Natural killer cell (primary cell): ENCODE results near the gene LARGE1. TPM values are rescaled to one million over a fixed set of nuclear protein-coding genes. Genes with fewer than 3 reads are reported as not detected.

Source experiments
- ATAC-seq, 3 donors: fragments of 150-1000 bp in 2 of 3; fragments of 200-7000 bp in 1 of 3; cut with Tn5 transposase; 1 replicate in 1 of 3; 2 replicates in 2 of 3; pipeline ENCODE4 v1.10.0; 2021; ENCODE audit warnings: mild to moderate bottlenecking in 2 of 3, moderate library complexity in 2 of 3
- DNase-seq, 2 donors: peaks; one replicate each; pipeline versions ENCODE4 v3.0.0 to v3.0.0-alpha.2; 2013 to 2021; ENCODE audit warnings: mixed read lengths in 1 of 2
- H3K27ac ChIP-seq: one replicate; pipeline ENCODE4 v1.5.1; 2013; ENCODE audit warnings: mild to moderate bottlenecking, low read length
- H3K27me3 ChIP-seq: one replicate; pipeline ENCODE4 v1.6.1; 2013; ENCODE audit warnings: low read length; ENCODE audit not compliant: control insufficient read depth, insufficient read depth
- H3K36me3 ChIP-seq: one replicate; pipeline ENCODE4 v1.6.1; 2013; ENCODE audit warnings: low read length; ENCODE audit not compliant: control insufficient read depth, insufficient read depth
- H3K4me1 ChIP-seq: one replicate; pipeline ENCODE4 v1.6.1; 2013; ENCODE audit warnings: low read length; ENCODE audit not compliant: control insufficient read depth, insufficient read depth
- H3K4me3 ChIP-seq: one replicate; pipeline ENCODE4 v1.5.1; 2013; ENCODE audit warnings: low read length
- H3K9me3 ChIP-seq: one replicate; pipeline ENCODE4 v1.6.1; 2013; ENCODE audit warnings: low read length; ENCODE audit not compliant: control insufficient read depth, insufficient read depth
- H3K27ac Mint-ChIP-seq, 2 donors: one replicate each; pipeline ENCODE4 v1.8.0; 2022; ENCODE audit warnings: mild to moderate bottlenecking in 2 of 2, mixed read lengths in 2 of 2, moderate library complexity in 1 of 2
- H3K27me3 Mint-ChIP-seq, 2 donors: one replicate each; pipeline ENCODE4 v1.8.0; 2022; ENCODE audit warnings: low read depth in 2 of 2, mixed read lengths in 2 of 2
- H3K36me3 Mint-ChIP-seq: one replicate; pipeline ENCODE4 v1.8.0; 2022; ENCODE audit warnings: mixed read lengths
- H3K4me1 Mint-ChIP-seq, 2 donors: one replicate each; pipeline ENCODE4 v1.8.0; 2022; ENCODE audit warnings: mixed read lengths in 2 of 2
- H3K4me3 Mint-ChIP-seq: one replicate; pipeline ENCODE4 v1.8.0; 2022; ENCODE audit warnings: mild to moderate bottlenecking, moderate library complexity, mixed read lengths
- H3K9me3 Mint-ChIP-seq, 2 donors: one replicate each; pipeline ENCODE4 v1.8.0; 2022; ENCODE audit warnings: mixed read lengths in 2 of 2
- WGBS: methylation state at CpG from one replicate; pipeline ENCODE4 v1.1.7; 2013; ENCODE audit warnings: missing lambda C conversion rate; ENCODE audit not compliant: insufficient coverage; 5-methylcytosine and 5-hydroxymethylcytosine counted together
- intact Hi-C: fragments of 100-400 bp; cut with micrococcal nuclease; formaldehyde crosslinking; loops from one replicate; pipeline ENCODE4 v1.14.2; 2022
- total RNA-seq, 4 donors: library from RNA; stranded (reverse); fragments of 120-200 nt in 1 of 4; gene quantifications; one replicate each; pipeline versions ENCODE4 v1.2.3 to v1.2.4, GENCODE V29; 2013 to 2022
- TF ChIP-seq, protein P1 (sequence below): fragments of 200-600 bp; IDR thresholded peaks from one replicate; pipeline ENCODE4 v1.8.0; 2022; ENCODE audit warnings: antibody characterized with exemption

The LARGE1 gene
- total RNA-seq, 3 donors from 2014 or later (not counting 1 experiment from before 2014, with no cell fraction given) = 2.6 to 11.6 (median 4.1) TPM

DNA sequence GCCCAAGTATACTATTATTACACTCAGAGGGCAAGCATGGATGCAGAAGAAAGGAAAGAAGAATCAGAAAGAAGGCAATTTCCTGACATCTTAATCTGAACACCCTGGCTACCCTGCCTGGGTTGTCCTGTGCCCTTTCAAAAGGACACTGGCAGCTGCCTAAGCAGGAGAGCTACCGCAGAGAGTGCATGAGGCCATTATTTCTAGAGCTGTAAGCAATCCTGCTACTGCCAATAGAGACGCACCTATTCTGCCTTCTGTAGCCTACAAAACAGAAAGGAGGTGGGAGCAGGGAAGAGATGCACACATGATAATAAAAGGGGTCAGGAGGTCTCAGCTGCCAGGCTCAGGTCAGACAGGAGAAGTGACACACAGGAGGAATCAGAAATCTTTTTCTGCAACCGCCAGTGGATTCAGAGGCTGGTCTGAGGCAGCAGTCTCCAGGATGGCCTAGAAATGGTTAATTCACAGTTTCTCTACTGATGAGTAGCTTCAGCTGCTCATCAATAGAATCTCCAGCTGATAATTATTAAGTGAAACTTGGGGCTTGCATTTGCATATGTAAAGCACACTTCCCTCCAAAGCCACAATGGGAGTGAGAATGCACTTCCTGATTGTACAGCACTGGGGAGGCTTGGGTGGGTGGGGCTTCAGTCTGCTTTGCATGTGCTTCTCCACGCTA is 253.9 kb downstream of the LARGE1 start:
- Histone ChIP-seq H3K36me3 (no peaks in the 10 kb centered on the region), H3K4me1 (no peaks in the 10 kb centered on the region), H3K9me3 (no peaks in the 10 kb centered on the region), H3K27ac (no peak overlapping the region), H3K27me3 (no peaks in the 10 kb centered on the region), H3K4me3 (no peak overlapping the region)
- DNase-seq (no peak), ATAC-seq (no peak)
- no peaks in the 10 kb centered on the region for H3K27me3 Mint-ChIP-seq
- TF ChIP-seq, protein P1, sequence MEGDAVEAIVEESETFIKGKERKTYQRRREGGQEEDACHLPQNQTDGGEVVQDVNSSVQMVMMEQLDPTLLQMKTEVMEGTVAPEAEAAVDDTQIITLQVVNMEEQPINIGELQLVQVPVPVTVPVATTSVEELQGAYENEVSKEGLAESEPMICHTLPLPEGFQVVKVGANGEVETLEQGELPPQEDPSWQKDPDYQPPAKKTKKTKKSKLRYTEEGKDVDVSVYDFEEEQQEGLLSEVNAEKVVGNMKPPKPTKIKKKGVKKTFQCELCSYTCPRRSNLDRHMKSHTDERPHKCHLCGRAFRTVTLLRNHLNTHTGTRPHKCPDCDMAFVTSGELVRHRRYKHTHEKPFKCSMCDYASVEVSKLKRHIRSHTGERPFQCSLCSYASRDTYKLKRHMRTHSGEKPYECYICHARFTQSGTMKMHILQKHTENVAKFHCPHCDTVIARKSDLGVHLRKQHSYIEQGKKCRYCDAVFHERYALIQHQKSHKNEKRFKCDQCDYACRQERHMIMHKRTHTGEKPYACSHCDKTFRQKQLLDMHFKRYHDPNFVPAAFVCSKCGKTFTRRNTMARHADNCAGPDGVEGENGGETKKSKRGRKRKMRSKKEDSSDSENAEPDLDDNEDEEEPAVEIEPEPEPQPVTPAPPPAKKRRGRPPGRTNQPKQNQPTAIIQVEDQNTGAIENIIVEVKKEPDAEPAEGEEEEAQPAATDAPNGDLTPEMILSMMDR = no peak
- no peaks in the 10 kb centered on the region for H3K36me3 Mint-ChIP-seq
- H3K4me1 Mint-ChIP-seq = no peaks in the 10 kb centered on the region
- intact Hi-C loops = no loop called here
- H3K27ac Mint-ChIP-seq = no peak overlapping the region
- peaks cover 4 to 8% of the 10 kb centered on the region in 2 donors for H3K9me3 Mint-ChIP-seq
- no peak overlapping the region for H3K4me3 Mint-ChIP-seq
- WGBS = 76% methylated on average over 4 of the region's 4 CpGs

DNA sequence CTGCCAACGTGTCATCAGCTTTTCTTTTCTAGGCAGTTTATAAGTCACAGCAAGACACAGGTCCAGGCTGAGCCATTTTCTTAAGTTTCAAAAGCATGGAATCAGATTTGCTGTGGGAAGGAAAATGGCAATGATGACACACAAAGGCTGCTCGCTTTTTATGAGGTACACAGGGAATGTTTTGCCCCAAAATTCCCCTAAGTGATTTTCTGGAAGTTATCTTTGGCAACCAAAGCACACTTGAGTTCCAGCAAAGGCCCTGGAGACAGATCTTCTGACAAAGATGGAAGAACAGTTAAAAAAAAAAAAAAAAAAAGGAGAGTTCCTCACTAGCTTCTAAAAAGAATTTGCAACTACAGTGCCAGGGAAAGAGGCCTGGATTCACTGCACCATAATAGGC is 260.8 kb downstream of the LARGE1 start:
- Histone ChIP-seq H3K27me3 (no peaks in the 10 kb centered on the region), H3K4me1 (no peaks in the 10 kb centered on the region), H3K36me3 (no peaks in the 10 kb centered on the region), H3K27ac (no peak overlapping the region), H3K4me3 (no peak overlapping the region), H3K9me3 (peaks cover 2% of the 10 kb centered on the region)
- no peak for ATAC-seq
- WGBS = 68% methylated on average over 2 of the region's 2 CpGs
- peaks cover 2 to 13% of the 10 kb centered on the region in 2 donors for H3K9me3 Mint-ChIP-seq
- H3K4me1 Mint-ChIP-seq = no peaks in the 10 kb centered on the region
- no peak for DNase-seq
- no peaks in the 10 kb centered on the region for H3K27me3 Mint-ChIP-seq
- TF ChIP-seq, protein P1 = no peak
- H3K27ac Mint-ChIP-seq = no peak overlapping the region
- intact Hi-C loops = no loop called here
- H3K4me3 Mint-ChIP-seq = no peak overlapping the region
- H3K36me3 Mint-ChIP-seq = no peaks in the 10 kb centered on the region

DNA sequence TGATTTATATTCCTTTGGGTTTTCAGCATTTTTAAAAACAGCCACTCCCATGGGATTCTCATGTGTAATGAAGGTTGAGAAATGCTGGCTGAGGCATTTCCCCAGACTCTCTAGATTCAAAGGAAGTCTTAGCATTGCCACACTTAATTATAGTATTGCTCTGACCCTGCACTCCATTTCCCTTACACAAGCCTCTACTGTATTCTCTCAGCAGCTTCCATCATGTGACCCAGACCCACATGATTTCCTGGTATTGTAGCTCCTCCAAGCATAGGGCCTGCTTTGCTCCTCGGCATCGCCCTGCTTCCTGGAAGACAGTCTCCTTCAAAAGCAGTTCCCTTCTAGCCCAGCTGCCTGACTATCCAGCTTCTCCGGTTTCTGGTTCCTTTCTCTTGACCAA is 261.5 kb downstream of the LARGE1 start:
- Histone ChIP-seq H3K9me3 (peaks cover 2% of the 10 kb centered on the region), H3K27ac (no peak overlapping the region), H3K27me3 (no peaks in the 10 kb centered on the region), H3K4me1 (no peaks in the 10 kb centered on the region), H3K4me3 (no peak overlapping the region), H3K36me3 (no peaks in the 10 kb centered on the region)
- Mint-ChIP-seq H3K9me3 (peaks cover 2 to 10% of the 10 kb centered on the region in 2 donors), H3K36me3 (no peaks in the 10 kb centered on the region), H3K27me3 (no peaks in the 10 kb centered on the region), H3K4me3 (no peak overlapping the region), H3K27ac (no peak overlapping the region), H3K4me1 (no peaks in the 10 kb centered on the region)
- intact Hi-C loops = no loop called here
- no peak for ATAC-seq
- 60% methylated on average over 3 of the region's 3 CpGs for WGBS
- no peak for DNase-seq
- TF ChIP-seq, protein P1 = no peak

DNA sequence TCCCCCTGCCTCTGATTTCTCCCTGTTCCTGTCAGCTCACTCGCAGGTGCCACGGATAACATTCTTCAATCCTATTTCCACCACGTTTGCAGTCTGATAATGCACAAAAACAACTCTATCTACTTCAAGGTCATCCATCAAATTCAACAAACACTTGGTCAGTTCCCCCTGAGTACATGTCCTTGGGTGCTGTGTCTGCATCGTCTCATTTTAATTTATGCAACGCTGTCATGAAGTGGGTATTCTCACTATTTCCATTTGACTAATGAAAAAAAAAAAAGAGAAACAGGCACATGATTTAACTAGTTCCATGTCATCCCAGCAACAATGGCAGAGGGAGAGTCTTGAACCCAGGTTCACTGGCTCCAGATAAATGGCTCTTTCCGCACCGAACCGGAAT is 262.6 kb downstream of the LARGE1 start:
- intact Hi-C loops = no loop called here
- Histone ChIP-seq H3K27me3 (no peaks in the 10 kb centered on the region), H3K36me3 (no peaks in the 10 kb centered on the region), H3K9me3 (peaks cover 2% of the 10 kb centered on the region), H3K4me3 (no peak overlapping the region), H3K27ac (no peak overlapping the region), H3K4me1 (no peaks in the 10 kb centered on the region)
- 86% methylated on average over 8 of the region's 8 CpGs for WGBS
- H3K9me3 Mint-ChIP-seq = peaks cover 2 to 10% of the 10 kb centered on the region in 2 donors
- no peak overlapping the region for H3K4me3 Mint-ChIP-seq
- H3K4me1 Mint-ChIP-seq = no peaks in the 10 kb centered on the region
- no peaks in the 10 kb centered on the region for H3K27me3 Mint-ChIP-seq
- DNase-seq = no peak
- H3K27ac Mint-ChIP-seq = no peak overlapping the region
- TF ChIP-seq, protein P1 = no peak
- no peaks in the 10 kb centered on the region for H3K36me3 Mint-ChIP-seq
- no peak for ATAC-seq
